HepG2 (cell line): Measurements from ENCODE around the gene CCDC57. TPM values are rescaled to one million over a fixed set of nuclear protein-coding genes. Genes with fewer than 3 reads are reported as not detected.

ENCODE experiments used
- ARNTL ChIP-seq: sonication (generic); formaldehyde crosslinking; IDR thresholded peaks from 2 replicates; pipeline ENCODE4 v1.4.0; 2020; ENCODE audit warnings: mild to moderate bottlenecking, missing genetic modification reagents
- CHD4 ChIP-seq: fragments of 200-600 bp; sonication (generic); IDR thresholded peaks from 2 replicates; pipeline ENCODE4 v1.7.0; 2017; ENCODE audit warnings: mild to moderate bottlenecking, low read length, borderline replicate concordance
- FOXC1 ChIP-seq: sonication (generic); formaldehyde crosslinking; IDR thresholded peaks from 2 replicates; pipeline ENCODE4 v1.8.0; 2022; ENCODE audit warnings: mild to moderate bottlenecking, missing genetic modification reagents, borderline replicate concordance
- MAFF ChIP-seq: IDR thresholded peaks from 2 replicates; pipeline ENCODE4 v1.6.1; 2011; ENCODE audit warnings: low read depth, low read length, improper control_type of control experiment
- MEF2D ChIP-seq: sonication (generic); formaldehyde crosslinking; IDR thresholded peaks from 2 replicates; pipeline ENCODE4 v1.5.1; 2020; ENCODE audit warnings: mild to moderate bottlenecking, missing genetic modification reagents
- NR2F1 ChIP-seq, 2 experiments: fragments of 450-650 bp in 1 of 2; formaldehyde crosslinking in 1 of 2; IDR thresholded peaks; 2 replicates each; pipeline versions ENCODE4 v1.5.0 to v1.6.1; 2016 to 2020; ENCODE audit warnings: mild to moderate bottlenecking in 1 of 2, missing compliant biosample characterization in 1 of 2, missing genetic modification reagents in 1 of 2, moderate library complexity in 1 of 2
- POLR2AphosphoS5 ChIP-seq: IDR thresholded peaks from 2 replicates; pipeline ENCODE4 v1.6.1; 2012; ENCODE audit warnings: low read depth, low read length
- RELA ChIP-seq: sonication (generic); formaldehyde crosslinking; IDR thresholded peaks from 2 replicates; pipeline ENCODE4 v1.4.0; 2020; ENCODE audit warnings: missing genetic modification reagents
- SRF ChIP-seq: IDR thresholded peaks from 2 replicates; pipeline ENCODE4 v1.6.1; 2011; ENCODE audit warnings: mild to moderate bottlenecking, low read depth, low read length, moderate library complexity
- ZNF230 ChIP-seq: sonication (generic); formaldehyde crosslinking; IDR thresholded peaks from 2 replicates; pipeline ENCODE4 v1.4.0; 2020; ENCODE audit warnings: mild to moderate bottlenecking, missing genetic modification reagents
- polyA plus RNA-seq, 8 experiments: library from polyadenylated mRNA; depleted of rRNA in 3 of 8; stranded (reverse) in 7 of 8; unstranded in 1 of 8; fragments of >200 nt; fragmentation: Illumina TruSeq in 4 of 8; extraction: Trizol in 4 of 8; gene quantifications; 2 replicates each; pipeline versions ENCODE4 v1.2.1 to v1.2.3, GENCODE V29; 2011 to 2016; ENCODE audit warnings: low read depth in 4 of 8, missing spikeins in 1 of 8, mixed read lengths in 1 of 8; ENCODE audit not compliant: insufficient read depth in 1 of 8
- total RNA-seq, 5 experiments: library from RNA; depleted of rRNA; stranded (reverse); fragments of >200 nt; fragmentation: Illumina TruSeq; extraction: Trizol; gene quantifications; 2 replicates each; pipeline ENCODE4 v1.2.3, GENCODE V29; 2016; ENCODE audit warnings: low read depth in 1 of 5
- TF ChIP-seq, protein P1 (sequence below): sonication (generic); formaldehyde crosslinking; IDR thresholded peaks from 2 replicates; pipeline ENCODE4 v1.5.1; 2020; ENCODE audit warnings: mild to moderate bottlenecking, moderate library complexity, missing genetic modification reagents
- TF ChIP-seq, protein P2 (sequence below): sonication (generic); formaldehyde crosslinking; IDR thresholded peaks from 2 replicates; pipeline ENCODE4 v1.4.0; 2020; ENCODE audit warnings: mild to moderate bottlenecking, low read depth, missing genetic modification reagents
- TF ChIP-seq, protein P3 (sequence below): sonication (generic); formaldehyde crosslinking; IDR thresholded peaks from 2 replicates; pipeline ENCODE4 v1.4.0; 2020; ENCODE audit warnings: mild to moderate bottlenecking, missing genetic modification reagents

CCDC57 gene
- total and polyA plus RNA-seq, 2 of the 13 experiments (the other 11 are each of a cell fraction or from before 2014, with no cell fraction given), result 59.3 to 59.9 TPM

DNA sequence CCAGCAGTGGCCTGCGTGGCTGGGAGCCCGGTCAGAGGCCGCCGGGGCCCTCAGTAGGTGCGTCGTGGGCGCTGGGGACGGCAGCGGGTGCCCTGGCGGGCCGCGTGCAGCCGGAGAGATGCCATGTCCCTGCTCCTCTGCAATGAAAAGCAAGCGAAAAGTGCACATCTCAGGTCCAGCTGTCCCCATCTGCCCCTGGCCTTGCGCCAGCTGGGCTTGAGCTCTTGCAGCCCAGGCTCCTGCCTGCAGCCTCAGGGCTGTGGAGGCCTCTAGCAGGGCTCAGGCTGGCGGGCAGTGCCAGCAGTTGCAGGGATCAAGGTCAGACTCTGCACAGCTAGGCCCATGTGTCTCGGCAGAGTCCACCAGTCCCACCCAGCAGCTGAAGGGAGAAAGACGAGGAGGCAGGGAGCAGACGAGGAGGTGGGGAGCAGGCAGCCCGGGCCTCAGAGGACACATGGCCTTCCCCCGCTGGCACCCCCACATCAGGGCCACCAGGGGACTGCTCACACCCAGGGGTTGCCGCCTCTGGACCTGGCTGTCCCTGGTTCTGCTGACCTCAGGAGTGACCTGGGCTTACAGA is 27.4 kb upstream of the CCDC57 start (continued):
- no peak for TF ChIP-seq MAFF
- TF ChIP-seq, protein P1, sequence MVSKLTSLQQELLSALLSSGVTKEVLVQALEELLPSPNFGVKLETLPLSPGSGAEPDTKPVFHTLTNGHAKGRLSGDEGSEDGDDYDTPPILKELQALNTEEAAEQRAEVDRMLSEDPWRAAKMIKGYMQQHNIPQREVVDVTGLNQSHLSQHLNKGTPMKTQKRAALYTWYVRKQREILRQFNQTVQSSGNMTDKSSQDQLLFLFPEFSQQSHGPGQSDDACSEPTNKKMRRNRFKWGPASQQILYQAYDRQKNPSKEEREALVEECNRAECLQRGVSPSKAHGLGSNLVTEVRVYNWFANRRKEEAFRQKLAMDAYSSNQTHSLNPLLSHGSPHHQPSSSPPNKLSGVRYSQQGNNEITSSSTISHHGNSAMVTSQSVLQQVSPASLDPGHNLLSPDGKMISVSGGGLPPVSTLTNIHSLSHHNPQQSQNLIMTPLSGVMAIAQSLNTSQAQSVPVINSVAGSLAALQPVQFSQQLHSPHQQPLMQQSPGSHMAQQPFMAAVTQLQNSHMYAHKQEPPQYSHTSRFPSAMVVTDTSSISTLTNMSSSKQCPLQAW (CRISPR knock-in tag), result peak; percentile 87
- peak; percentile 69 for TF ChIP-seq ARNTL
- no peak for TF ChIP-seq RELA (CRISPR knock-in tag)
- TF ChIP-seq FOXC1 (CRISPR knock-in tag), result peak; percentile 83
- TF ChIP-seq ZNF230, result no peak
- TF ChIP-seq CHD4, result no peak
- TF ChIP-seq SRF, result no peak
- peak; percentile 65; the same call in 1 of the 2 replicates for TF ChIP-seq MEF2D (CRISPR knock-in tag)
- TF ChIP-seq POLR2AphosphoS5, result peak; percentile 60
- TF ChIP-seq NR2F1 (CRISPR knock-in tag; IDR thresholded peaks at IDR 0.05), result peak; percentile 36 to 61; a peak in 2 of 4 replicates
- TF ChIP-seq, protein P2, sequence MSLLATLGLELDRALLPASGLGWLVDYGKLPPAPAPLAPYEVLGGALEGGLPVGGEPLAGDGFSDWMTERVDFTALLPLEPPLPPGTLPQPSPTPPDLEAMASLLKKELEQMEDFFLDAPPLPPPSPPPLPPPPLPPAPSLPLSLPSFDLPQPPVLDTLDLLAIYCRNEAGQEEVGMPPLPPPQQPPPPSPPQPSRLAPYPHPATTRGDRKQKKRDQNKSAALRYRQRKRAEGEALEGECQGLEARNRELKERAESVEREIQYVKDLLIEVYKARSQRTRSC, result no peak; the same call in 1 of the 2 replicates
- TF ChIP-seq, protein P3, sequence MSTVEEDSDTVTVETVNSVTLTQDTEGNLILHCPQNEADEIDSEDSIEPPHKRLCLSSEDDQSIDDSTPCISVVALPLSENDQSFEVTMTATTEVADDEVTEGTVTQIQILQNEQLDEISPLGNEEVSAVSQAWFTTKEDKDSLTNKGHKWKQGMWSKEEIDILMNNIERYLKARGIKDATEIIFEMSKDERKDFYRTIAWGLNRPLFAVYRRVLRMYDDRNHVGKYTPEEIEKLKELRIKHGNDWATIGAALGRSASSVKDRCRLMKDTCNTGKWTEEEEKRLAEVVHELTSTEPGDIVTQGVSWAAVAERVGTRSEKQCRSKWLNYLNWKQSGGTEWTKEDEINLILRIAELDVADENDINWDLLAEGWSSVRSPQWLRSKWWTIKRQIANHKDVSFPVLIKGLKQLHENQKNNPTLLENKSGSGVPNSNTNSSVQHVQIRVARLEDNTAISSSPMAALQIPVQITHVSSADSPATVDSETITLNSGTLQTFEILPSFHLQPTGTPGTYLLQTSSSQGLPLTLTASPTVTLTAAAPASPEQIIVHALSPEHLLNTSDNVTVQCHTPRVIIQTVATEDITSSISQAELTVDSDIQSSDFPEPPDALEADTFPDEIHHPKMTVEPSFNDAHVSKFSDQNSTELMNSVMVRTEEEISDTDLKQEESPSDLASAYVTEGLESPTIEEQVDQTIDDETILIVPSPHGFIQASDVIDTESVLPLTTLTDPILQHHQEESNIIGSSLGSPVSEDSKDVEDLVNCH (CRISPR knock-in tag), result no peak
